Measurements from ENCODE around the gene RNF181.

GRCh38 chr2:85554980-85555612 lies 40.4 kb upstream of the RNF181 start:
- TF ChIP-seq POLR2AphosphoS5 (IDR thresholded peaks at IDR 0.05; ENCODE audit: low read depth, low read length): no peak
- TF ChIP-seq POLR2A (IDR thresholded peaks at IDR 0.05; ENCODE audit: low read depth, low read length): no peak
- no peak for TF ChIP-seq TAF1 (IDR thresholded peaks at IDR 0.05; ENCODE audit: low read depth, low read length)
- no peak for TF ChIP-seq POU2F2 (IDR thresholded peaks at IDR 0.05; ENCODE audit: low read depth, low read length)

All from GM12891 (cell line).